C4-2B (cell line): Measurements from ENCODE around the gene KCNIP4.

Experiments used
- ZFX ChIP-seq: fragments of 450-650 bp; IDR thresholded peaks from 2 replicates; pipeline ENCODE4 v1.6.1; 2017
- TF ChIP-seq, protein P1 (sequence below): fragments of 450-650 bp; conservative IDR thresholded peaks from 2 replicates; pipeline ENCODE4 v1.5.1; 2017; ENCODE audit warnings: mild to moderate bottlenecking

GRCh38 chr4:21982087-21982486 is 33.5 kb upstream of the KCNIP4 start:
- TF ChIP-seq, protein P1, sequence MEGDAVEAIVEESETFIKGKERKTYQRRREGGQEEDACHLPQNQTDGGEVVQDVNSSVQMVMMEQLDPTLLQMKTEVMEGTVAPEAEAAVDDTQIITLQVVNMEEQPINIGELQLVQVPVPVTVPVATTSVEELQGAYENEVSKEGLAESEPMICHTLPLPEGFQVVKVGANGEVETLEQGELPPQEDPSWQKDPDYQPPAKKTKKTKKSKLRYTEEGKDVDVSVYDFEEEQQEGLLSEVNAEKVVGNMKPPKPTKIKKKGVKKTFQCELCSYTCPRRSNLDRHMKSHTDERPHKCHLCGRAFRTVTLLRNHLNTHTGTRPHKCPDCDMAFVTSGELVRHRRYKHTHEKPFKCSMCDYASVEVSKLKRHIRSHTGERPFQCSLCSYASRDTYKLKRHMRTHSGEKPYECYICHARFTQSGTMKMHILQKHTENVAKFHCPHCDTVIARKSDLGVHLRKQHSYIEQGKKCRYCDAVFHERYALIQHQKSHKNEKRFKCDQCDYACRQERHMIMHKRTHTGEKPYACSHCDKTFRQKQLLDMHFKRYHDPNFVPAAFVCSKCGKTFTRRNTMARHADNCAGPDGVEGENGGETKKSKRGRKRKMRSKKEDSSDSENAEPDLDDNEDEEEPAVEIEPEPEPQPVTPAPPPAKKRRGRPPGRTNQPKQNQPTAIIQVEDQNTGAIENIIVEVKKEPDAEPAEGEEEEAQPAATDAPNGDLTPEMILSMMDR: no peak
- no peak for TF ChIP-seq ZFX
